HG03135 (cell line): Measurements from ENCODE around the gene FAM76A.

Experiments used
- ATAC-seq: cut with Tn5 transposase; IDR thresholded peaks from one replicate; pipeline ENCODE4 v1.9.1; 2021; ENCODE audit warnings: mild to moderate bottlenecking, moderate library complexity; ENCODE audit not compliant: unreplicated experiment

The FAM76A gene

GRCh38 chr1:27719286-27720251 lies 6.2 kb upstream of the FAM76A start:
- ATAC-seq: no peak

- no peak for ATAC-seq
Observed at GRCh38 chr1:27724961-27725373, 794 bp upstream of the FAM76A start.

- peak; percentile 27 for ATAC-seq
Observed at GRCh38 chr1:27726173-27727044, 648 bp downstream of the FAM76A start.

GRCh38 chr1:27727126-27727525 lies 1.4 kb downstream of the FAM76A start:
- no peak for ATAC-seq

GRCh38 chr1:27736252-27736651 lies 10.5 kb downstream of the FAM76A start:
- ATAC-seq: no peak

GRCh38 chr1:27741121-27741520 lies 15.4 kb downstream of the FAM76A start:
- ATAC-seq: no peak

GRCh38 chr1:27744556-27744955 lies 18.8 kb downstream of the FAM76A start:
- no peak for ATAC-seq

GRCh38 chr1:27745466-27745865 lies 19.7 kb downstream of the FAM76A start:
- no peak for ATAC-seq

DNA sequence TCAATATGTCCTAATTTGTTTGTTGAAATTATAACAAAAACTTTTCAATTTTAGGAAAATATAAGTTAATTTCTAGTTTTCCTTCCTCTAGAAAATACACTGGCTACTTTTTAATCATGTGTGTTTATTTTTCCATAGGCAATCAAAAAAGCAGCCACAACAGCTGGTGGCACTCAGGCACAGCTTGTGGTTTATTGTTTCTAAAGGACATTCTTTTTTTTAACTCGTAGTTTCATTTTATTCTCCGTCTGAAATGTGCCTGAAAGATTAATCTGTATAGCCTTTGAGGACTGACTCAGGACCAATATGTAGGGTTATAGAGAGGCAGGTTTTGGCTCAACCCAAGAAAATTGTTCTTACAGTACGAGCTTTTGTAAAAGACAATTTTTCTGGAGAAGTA lies 26.6 kb downstream of the FAM76A start:
- no peak for ATAC-seq

GRCh38 chr1:27755286-27755685 lies 29.5 kb downstream of the FAM76A start:
- ATAC-seq: no peak

GRCh38 chr1:27755865-27756264 lies 30.1 kb downstream of the FAM76A start:
- no peak for ATAC-seq

DNA sequence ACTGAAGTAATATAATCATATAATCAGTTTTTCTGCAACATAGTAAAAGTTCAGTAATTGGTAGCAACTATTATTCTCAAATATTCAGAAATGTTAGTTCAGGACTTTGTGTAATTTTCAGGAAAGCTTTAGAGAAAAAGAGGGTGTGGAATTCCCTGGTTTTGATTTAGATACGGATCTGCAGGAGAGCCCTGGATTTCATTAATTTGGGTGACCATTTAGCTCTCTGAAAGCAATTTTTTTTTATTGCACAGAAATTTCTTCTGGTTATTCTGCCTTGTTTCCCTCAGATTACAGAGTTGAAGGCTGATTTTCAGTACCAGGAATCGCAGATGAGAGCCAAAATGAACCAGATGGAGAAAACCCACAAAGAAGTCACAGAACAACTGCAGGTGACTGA lies 33.5 kb downstream of the FAM76A start:
- ATAC-seq: no peak

GRCh38 chr1:27760426-27760825 lies 34.7 kb downstream of the FAM76A start:
- no peak for ATAC-seq

DNA sequence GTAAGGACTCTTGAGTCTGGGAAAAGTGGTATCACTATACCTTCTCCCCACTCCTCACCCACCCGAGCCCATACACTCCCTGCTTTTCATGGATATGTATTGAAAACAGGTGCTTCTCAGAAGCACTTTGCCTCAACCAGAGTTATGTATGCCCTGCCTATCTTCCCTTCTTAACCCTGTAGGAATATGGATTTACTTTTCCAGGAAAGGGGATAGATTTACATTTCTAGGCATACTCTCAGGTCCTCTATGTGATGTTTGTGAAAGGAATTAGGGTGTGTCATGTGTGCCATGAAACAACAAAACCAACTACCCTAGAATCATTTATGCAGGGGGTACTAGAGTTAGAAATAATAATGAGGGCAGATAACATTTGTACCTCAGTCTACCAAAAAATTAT lies 36.3 kb downstream of the FAM76A start:
- ATAC-seq: no peak

- ATAC-seq: no peak
Observed at GRCh38 chr1:27763358-27763757, 37.6 kb downstream of the FAM76A start.

- ATAC-seq: no peak
Observed at GRCh38 chr1:27770293-27770830, 44.6 kb downstream of the FAM76A start.

DNA sequence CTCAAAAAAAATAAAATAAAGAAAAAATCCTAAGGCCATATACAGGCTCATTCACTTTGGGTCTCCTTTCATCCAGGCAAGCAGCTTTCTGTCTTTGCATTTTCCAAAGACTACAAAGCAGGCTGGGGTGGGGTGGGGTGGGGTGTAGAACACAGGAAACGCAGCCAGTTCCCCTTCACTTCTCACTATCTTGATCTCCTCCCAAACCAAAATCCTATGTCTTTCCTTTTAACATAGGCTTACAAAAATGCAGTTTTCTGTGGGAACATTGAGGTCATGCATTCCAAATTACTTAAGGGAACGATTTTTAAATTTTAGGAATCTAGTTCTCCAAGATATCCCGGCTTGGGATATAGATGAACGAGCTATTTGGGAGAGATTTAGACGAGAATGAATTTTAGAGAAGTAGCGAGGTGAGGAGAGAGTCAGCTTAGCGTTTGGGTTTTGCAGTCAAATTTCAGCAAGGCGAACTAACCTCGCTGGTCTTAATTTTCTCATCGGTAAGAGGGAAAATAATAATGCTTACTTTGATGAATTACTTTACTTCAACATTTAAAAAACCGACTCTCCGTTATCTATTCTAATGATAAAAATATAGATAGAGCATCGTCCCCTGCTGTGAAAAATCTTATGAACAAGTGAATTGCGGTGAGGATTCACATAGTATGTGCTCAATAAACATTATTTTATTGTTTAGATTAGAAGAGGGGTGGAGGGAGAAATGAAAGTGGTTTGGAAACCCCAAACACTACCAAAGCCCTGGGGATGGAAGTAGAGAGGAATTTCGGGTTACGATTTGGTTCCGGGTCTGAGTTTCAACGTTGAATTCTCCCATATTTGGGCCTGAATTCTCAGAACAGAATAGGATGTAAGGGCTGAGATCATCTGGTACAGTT lies 46.5 kb downstream of the FAM76A start:
- no peak for ATAC-seq

DNA sequence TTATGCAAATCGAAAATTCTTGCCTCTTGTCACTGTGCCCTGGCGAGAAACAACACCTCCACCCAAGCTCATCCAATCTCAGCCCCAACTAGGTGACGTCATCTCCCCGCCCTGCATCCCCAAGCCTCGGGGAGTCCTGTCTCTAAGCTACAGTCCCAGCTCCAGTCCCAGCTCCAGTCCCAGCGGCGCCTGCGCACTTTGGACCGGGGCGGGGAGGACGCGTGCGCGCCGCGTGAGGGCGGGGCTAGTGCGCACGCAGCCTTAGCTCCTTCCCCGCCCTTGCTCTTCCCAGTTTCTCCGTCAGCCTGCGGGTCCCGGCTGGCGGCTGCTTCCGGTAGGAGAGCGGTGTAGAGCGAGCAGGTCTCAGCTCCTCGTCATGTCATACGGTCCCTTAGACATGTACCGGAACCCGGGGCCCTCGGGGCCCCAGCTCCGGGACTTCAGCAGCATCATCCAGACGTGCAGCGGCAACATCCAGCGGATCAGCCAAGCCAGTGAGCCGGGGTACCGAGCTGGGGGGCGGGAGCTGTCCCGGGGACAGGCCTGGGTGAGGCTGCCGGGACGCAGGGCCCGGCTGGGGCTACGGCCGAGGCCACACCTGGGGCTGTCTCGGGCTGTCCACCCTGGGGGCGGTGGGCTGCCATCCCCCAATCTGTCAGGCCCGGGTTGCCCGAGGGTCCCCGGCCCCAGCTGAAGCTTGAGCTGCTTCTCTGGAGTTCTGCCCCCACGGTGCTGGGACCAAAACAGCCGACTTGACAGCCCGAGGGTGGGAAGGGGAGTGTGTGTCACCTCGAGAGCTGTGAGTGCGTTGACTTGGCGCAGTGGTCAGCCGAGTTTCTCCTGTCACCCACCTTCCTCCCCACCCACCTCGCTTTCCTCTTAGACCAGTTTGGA lies 47.4 kb downstream of the FAM76A start, which contains the start of gene STX12:
TSS of gene STX12 (plus strand) at position 288 of the 894 bp plus-strand sequence. CDS start at position 377, 89 bp downstream.
- peak; percentile 91 for ATAC-seq

- peak; percentile 7 for ATAC-seq
Observed at GRCh38 chr1:27773826-27774445, 48.2 kb downstream of the FAM76A start.
